NCI-H1417 (cell line): ENCODE measurements around the gene UFD1.
"Not testable (repeated sequence)": the region's sequence is repeated elsewhere in the genome, so short reads cannot be mapped to it uniquely, and the experiment has no call there.

ENCODE experiments used
- DNase-seq, 3 experiments: peaks; one replicate each; lab custom pipeline; 2025; lab: John Stamatoyannopoulos, UW

Gene UFD1

GRCh38 chr22:19448739-19449421, 30.1 kb downstream of the UFD1 start:
- DNase-seq, result no peak

DNA sequence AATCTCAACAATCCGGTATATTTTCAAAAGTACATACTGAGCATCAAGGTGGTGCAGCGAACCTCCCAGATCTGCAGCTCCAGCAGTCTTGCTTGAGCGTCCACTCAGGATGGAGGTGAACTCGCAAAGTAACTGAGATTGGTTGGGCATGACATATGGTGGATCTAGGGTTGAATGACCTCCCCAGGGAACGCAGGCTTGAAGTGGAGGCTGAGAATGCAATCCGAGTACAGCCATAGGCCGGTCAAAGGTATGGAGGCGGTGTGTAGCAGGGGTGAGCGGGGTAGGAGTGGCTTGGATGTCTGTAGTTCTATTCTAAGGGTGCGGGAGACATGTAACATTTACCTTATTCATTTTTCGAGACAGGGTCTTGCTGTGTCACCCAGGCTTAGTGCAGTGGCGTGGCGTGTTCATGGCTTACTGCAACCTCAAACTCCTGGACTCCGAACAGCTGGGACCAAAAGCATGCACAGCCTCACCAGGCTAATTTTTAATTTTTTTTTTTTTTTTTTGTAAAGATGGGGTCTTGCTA, 30.9 kb downstream of the UFD1 start:
- DNase-seq, result peak; percentile 70 to 83 (median 79)

GRCh38 chr22:19447330-19448075, 31.5 kb downstream of the UFD1 start, which contains the start of gene C22orf39:
C22orf39 (minus strand) TSS chr22:19447711; CDS start chr22:19447688, 23 bp downstream.
- DNase-seq, result peak; percentile 84 to 94 (median 87)

GRCh38 chr22:19446603-19447329, 32.2 kb downstream of the UFD1 start:
- no peak for DNase-seq

GRCh38 chr22:19445279-19445982, 33.6 kb downstream of the UFD1 start:
- DNase-seq, result not testable (repeated sequence)

DNA sequence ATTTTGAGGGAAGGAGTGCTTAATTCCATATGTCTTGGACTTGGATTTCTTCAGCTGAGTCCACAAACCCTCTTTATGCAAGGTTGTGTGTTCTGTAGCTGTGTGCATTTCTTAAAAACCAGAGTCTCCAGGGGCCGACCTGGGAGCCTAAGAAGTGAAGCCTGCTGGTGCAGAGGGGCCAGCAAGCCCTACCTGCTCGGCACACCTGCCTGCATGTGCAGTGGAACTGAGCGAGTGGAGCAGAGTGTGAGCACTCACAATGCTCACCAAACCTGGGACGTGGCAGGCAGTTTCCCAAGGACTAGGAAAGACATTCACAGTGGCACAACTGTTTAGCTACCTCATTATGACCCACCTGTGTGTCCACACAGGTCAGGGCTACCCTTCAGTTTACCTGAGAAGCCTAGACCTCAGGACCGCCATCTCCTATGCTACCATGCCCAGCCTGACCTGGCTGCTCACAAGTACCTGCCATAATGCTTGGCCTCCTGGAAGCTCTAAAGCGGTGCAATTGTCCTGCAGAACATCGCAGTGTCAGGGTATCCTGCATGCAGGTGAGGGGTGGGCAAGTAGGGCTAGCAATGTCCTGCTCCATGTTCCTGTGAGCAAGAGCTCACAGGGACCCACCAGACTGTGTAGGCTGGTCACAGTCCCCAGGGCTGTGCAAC, 35.3 kb downstream of the UFD1 start:
- DNase-seq, result no peak

DNA sequence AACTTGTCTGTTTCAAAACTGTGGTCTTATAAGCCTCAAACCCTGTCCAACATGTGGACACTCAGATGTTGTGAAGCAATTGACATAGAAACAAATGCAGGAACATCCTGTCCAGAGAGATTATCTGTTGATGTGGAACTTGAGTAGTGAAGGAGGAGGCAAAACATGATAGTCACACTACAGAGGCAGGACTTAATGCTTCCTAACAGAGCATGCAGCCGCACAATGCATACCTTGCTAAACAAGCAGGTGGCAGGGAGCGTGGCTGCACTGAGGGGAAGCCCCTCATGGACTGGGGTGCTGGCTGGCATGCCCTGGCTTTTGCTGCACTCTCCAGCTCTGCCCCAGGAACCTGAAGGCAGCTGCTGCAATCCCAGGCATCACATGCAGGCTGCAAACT, 36.8 kb downstream of the UFD1 start:
- no peak for DNase-seq

DNA sequence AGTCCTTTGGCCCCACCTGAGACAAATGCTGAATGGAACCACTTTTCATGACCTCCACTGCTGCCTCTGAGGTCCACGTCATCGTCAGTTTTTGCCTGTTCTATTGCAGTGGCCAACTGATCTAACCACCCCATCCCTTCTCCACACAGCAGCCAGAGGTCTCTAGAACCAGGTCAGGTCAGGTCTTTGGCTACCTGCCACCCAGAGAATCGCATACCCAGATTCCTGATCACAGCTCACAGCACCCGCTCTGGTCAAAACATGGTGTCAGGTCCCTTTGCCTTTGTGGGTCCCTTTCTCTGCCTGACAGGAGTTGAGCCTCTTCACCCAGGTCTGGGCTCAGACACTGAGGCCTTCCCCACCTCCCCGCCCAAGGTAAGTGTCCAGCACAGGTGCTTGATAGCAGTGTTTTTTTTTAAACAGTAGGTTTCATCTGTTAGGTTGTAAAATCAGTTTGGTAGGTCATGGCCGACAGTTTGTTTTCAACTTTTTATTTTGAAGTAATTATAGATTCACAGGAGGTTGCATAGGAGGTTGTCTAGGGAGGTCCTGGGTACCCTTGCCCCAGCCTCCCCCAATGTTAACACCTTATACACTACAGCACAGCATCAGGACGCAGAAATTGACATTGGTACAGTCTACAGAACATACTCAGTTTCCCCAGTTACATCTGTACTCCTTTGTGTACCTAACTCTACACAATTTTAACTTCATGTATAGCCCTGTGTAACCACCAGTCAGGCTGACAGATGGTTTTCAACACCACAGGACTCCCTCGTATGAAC, 38.4 kb downstream of the UFD1 start:
- DNase-seq, result no peak

DNA sequence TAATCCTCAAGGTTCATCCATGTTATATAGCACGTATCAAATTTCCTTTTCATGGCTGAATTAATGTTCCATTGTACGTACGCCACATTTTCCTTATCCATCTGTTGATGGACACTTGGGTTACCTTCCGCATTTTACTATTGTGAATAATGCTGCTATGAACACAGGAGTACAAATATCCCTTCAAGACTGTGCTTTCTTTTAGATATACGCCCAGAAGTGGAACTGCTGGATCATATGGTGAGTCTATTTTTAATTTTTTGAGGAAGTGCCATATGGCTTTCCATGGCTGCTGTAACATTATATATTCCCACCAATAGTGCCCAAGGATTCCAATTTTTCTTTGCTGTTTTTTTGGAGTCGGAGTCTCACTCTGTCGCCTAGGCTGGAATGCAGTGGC, 40.7 kb downstream of the UFD1 start:
- DNase-seq, result peak in 1 of 3 experiments; percentile 66

DNA sequence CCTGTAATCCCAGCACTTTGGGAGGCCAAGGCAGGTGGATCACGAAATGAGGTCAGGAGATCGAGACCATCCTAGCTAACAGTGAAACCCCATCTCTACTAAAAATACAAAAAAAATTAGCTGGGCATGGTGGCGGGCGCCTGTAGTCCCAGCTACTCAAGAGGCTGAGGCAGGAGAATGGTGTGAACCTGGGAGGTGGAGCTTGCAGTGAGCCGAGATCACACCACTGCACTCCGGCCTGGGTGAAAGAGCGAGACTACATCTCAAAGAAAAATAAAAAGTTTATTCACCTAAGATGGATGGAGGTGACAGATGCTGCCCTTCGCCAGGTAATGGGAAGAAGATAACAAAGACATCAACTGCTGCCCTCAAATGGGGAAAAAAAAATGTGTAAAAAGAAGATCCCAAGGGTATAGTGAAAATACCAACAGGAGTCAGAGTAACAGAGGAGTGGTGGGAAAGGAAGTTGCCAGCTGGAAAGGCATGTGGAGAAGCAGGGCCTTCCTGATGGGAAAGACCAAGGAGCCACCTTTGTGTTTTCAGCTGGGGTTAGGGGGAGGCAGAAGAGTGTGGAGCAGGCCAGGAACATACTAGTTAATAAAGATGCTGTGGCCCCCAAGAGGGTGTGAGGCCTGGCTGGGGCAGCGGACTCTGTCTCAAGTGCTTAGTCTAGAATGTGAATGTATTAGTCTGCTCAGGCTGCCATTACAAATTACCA, 42.4 kb downstream of the UFD1 start:
- not testable (repeated sequence) for DNase-seq

- no peak for DNase-seq
Measured at GRCh38 chr22:19434829-19435580, 44.0 kb downstream of the UFD1 start.

DNA sequence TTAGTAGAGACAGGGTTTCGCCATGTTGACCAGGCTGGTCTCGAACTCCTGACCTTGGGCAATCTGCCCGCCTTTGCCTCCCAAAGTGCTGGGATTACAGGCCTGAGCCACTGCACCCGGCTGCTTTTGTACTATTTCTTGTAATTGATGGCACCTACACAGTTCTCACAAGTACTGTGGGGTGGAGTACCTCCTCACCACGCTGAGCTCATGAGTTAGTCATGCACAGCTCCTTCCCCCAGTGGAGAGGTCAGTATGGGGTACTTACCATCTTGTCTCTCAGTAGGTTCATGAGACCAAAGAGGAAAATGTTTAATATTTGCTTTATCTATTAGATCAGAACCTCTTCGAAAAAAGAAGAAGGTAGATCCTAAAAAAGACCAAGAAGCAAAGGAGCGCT, 44.6 kb downstream of the UFD1 start:
- no peak for DNase-seq

GRCh38 chr22:19432133-19432851, 46.7 kb downstream of the UFD1 start, which contains the start of gene MRPL40:
MRPL40 (plus strand) TSS chr22:19432545; CDS start chr22:19432555, 10 bp downstream.
- DNase-seq, result peak; percentile 82 to 90 (median 84)

- DNase-seq, result peak; percentile 71 to 86 (median 85)
Measured at GRCh38 chr22:19431649-19432132, 47.3 kb downstream of the UFD1 start, which contains the start of gene HIRA. HIRA (minus strand) TSS chr22:19431733; CDS start chr22:19431476, 257 bp downstream.

GRCh38 chr22:19430890-19431541, 48.0 kb downstream of the UFD1 start:
- DNase-seq, result peak; percentile 2 to 60 (median 40)

- peak in 2 of 3 experiments; percentile 38 to 40 for DNase-seq
Measured at GRCh38 chr22:19429950-19430889, 48.8 kb downstream of the UFD1 start.
